Activated CD8-positive, alpha-beta T cell treated with anti-CD3 and anti-CD28 coated beads, Interleukin-2, amount 10 ng/mL, durations not matched to agents 7 days and 5 days (primary cell): ENCODE data around the gene EFNA5. TPM values are rescaled to one million over a fixed set of nuclear protein-coding genes. Genes with fewer than 3 reads are reported as not detected.

Source experiments
- ATAC-seq: fragments of 150-1000 bp; cut with Tn5 transposase; one replicate; pipeline ENCODE4 v1.10.0; 2021; ENCODE audit warnings: moderate library complexity
- CTCF ChIA-PET: fragments of 350-600 bp; sonication (Branson Sonifier 250); formaldehyde crosslinking; loops from one replicate; lab custom pipeline; 2021; ENCODE audit warnings: antibody characterized with exemption; lab: Charles Lee
- POLR2A ChIA-PET: fragments of 350-600 bp; sonication (Branson Sonifier 250); formaldehyde crosslinking; loops from one replicate; lab custom pipeline; 2021; ENCODE audit warnings: antibody characterized with exemption; lab: Charles Lee
- DNase-seq: peaks from one replicate; pipeline ENCODE4 v3.0.0-alpha.2; 2020
- H3K27ac Mint-ChIP-seq: one replicate; pipeline ENCODE4 v1.8.0; 2021; ENCODE audit warnings: mild to moderate bottlenecking, mixed read lengths
- H3K27me3 Mint-ChIP-seq: one replicate; pipeline ENCODE4 v1.8.0; 2021; ENCODE audit warnings: low read depth, mixed read lengths
- H3K36me3 Mint-ChIP-seq: one replicate; pipeline ENCODE4 v1.8.0; 2021; ENCODE audit warnings: low read depth, mixed read lengths
- H3K4me1 Mint-ChIP-seq: one replicate; pipeline ENCODE4 v1.8.0; 2021; ENCODE audit warnings: low read depth, mixed read lengths
- H3K4me3 Mint-ChIP-seq: one replicate; pipeline ENCODE4 v1.8.0; 2021; ENCODE audit warnings: mild to moderate bottlenecking, mixed read lengths
- H3K9me3 Mint-ChIP-seq: one replicate; pipeline ENCODE4 v1.8.0; 2022; ENCODE audit warnings: mixed read lengths; ENCODE audit not compliant: insufficient read depth
- total RNA-seq, 2 experiments: library from RNA; stranded (reverse); gene quantifications; one replicate each; pipeline ENCODE4 v1.2.3, GENCODE V29; 2021

EFNA5 gene
- total RNA-seq, 2 experiments from 2014 or later: not detected

DNA sequence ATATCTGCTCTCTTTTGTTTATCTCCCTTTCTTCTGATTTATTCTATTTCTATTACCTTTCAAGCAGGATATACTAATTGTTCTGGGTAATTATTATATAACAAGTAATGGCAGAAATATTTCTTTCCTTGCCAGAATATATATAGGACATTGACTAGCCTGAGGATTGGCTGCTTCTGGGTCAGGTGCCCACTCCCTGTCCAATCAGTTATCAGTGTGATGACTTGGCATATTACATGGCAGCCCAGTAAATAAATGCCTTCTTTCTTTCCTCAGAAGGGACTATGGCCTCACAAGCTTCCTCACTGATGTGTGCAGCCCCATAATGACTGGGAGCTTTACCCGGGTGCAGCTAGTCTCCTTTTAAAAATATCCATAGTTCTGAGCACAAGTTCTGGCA lies 301.1 kb downstream of the EFNA5 start:
- Mint-ChIP-seq H3K4me3 (no peak overlapping the region), H3K4me1 (no peaks in the 10 kb centered on the region), H3K27ac (no peak overlapping the region), H3K9me3 (no peaks in the 10 kb centered on the region), H3K27me3 (peaks cover 3% of the 10 kb centered on the region), H3K36me3 (no peaks in the 10 kb centered on the region)
- DNase-seq (no peak), ATAC-seq (no peak)
- POLR2A ChIA-PET: no interaction called here
- CTCF ChIA-PET: no interaction called here

DNA sequence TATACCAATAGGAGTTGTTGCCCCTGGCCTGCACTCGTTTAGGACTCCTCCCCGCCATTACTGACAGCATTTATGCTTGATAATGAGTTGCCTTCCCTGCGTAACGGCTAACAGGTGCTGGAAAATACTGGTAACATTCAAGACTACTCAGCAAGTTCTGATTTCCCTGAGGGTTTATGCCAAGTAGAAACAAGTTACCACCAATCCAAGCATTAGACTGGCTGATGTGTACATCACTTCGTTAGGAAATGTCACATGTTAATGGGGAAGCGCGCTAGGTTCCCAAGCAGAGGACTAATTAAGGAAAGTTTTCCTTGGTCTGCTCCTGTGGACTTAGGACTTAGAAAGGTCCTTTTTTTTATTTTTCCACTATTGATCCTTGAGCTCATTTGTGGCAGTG lies 302.1 kb downstream of the EFNA5 start:
- Mint-ChIP-seq H3K4me3 (no peak overlapping the region), H3K4me1 (no peaks in the 10 kb centered on the region), H3K27me3 (peaks cover 3% of the 10 kb centered on the region), H3K36me3 (no peaks in the 10 kb centered on the region), H3K9me3 (no peaks in the 10 kb centered on the region), H3K27ac (no peak overlapping the region)
- ChIA-PET CTCF (no interaction called here), POLR2A (no interaction called here)
- no peak for ATAC-seq
- DNase-seq: no peak

DNA sequence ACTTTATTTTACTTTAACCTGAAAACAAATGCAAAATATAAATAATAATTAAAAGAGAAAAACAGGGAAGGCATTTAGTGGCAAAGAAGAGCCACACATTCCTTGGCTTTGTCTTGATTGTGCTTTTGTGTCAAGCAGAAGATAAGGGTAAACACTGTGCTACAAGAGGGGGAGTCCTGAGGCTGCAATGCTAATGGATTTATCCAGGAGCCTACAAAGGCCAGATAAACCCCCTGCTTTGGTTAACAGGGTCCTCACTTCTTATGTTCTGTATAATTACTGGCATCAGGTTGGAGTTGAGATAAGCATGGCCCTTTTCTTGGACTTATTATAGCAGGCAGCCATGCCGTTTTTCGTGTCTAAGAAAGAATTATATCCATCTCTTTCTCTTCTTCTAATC lies 302.8 kb downstream of the EFNA5 start:
- no peak overlapping the region for H3K27ac Mint-ChIP-seq
- ChIA-PET POLR2A (no interaction called here), CTCF (no interaction called here)
- no peak overlapping the region for H3K4me3 Mint-ChIP-seq
- no peaks in the 10 kb centered on the region for H3K9me3 Mint-ChIP-seq
- no peak for ATAC-seq
- H3K4me1 Mint-ChIP-seq: no peaks in the 10 kb centered on the region
- peaks cover 3% of the 10 kb centered on the region for H3K27me3 Mint-ChIP-seq
- no peaks in the 10 kb centered on the region for H3K36me3 Mint-ChIP-seq
- DNase-seq: no peak

DNA sequence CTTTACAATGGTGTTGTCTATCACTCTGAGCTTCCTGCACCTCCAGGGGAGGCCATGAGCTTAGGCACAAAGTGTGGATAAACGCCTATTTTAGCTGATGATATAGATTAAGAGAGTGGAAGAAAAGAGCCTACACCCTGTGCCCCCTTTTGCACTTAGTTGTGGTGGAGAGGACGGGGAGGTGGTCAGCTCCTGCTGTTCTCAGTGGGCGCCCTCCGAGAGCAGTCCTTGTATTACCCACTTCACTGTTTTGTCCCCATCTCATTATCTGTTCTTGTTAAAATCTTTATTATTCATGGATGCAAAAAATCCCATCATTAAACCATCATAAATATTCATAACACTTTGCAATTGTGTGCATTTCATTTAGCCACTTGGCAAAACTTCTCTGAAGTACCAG lies 303.3 kb downstream of the EFNA5 start:
- H3K27ac Mint-ChIP-seq: no peak overlapping the region
- H3K9me3 Mint-ChIP-seq: no peaks in the 10 kb centered on the region
- no peaks in the 10 kb centered on the region for H3K36me3 Mint-ChIP-seq
- ChIA-PET POLR2A (no interaction called here), CTCF (no interaction called here)
- H3K4me3 Mint-ChIP-seq: no peak overlapping the region
- no peak for DNase-seq
- no peaks in the 10 kb centered on the region for H3K4me1 Mint-ChIP-seq
- H3K27me3 Mint-ChIP-seq: peaks cover 3% of the 10 kb centered on the region
- no peak for ATAC-seq

DNA sequence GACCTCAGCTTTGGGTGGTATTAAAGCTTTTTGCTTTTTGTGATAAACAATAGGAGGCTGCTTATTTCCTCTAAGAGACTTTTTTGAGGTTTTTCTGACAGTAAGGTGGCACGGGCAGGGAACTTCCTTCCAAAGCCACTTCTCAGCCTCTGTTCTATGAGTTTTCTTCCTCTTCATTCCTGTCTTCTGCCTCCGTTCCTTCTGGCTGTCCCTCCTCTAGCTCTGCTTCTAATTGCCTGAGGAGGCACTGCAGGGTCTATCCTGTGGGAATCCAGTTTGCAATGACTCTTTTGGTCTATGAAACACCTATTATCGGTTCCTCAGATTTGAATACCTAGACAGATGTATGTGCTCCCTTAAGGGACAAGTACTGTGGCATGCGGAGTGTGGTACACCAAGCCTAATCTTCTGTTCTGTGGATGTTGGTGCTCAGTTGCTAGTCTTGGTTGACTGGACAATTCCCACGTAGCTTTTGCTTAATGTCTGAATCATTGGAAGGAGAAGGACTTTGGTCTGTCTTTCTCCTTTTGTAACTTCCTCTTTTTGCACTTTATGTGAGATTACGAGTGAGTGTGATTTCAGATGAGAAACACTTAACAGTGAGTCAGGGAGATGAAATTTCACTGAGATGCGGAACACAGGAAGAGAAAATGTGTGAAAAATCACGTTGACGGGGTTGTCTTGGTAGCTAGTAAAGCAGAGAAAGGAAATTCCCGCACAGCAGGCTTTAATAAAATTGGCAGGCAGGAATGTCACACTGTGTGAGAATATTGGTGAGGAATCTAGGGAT lies 305.2 kb downstream of the EFNA5 start:
- H3K27me3 Mint-ChIP-seq: peaks cover 3% of the 10 kb centered on the region
- H3K27ac Mint-ChIP-seq: no peak overlapping the region
- DNase-seq (no peak), ATAC-seq (no peak)
- no peaks in the 10 kb centered on the region for H3K9me3 Mint-ChIP-seq
- CTCF ChIA-PET: no interaction called here
- no peak overlapping the region for H3K4me3 Mint-ChIP-seq
- no peaks in the 10 kb centered on the region for H3K36me3 Mint-ChIP-seq
- POLR2A ChIA-PET: no interaction called here
- no peaks in the 10 kb centered on the region for H3K4me1 Mint-ChIP-seq

DNA sequence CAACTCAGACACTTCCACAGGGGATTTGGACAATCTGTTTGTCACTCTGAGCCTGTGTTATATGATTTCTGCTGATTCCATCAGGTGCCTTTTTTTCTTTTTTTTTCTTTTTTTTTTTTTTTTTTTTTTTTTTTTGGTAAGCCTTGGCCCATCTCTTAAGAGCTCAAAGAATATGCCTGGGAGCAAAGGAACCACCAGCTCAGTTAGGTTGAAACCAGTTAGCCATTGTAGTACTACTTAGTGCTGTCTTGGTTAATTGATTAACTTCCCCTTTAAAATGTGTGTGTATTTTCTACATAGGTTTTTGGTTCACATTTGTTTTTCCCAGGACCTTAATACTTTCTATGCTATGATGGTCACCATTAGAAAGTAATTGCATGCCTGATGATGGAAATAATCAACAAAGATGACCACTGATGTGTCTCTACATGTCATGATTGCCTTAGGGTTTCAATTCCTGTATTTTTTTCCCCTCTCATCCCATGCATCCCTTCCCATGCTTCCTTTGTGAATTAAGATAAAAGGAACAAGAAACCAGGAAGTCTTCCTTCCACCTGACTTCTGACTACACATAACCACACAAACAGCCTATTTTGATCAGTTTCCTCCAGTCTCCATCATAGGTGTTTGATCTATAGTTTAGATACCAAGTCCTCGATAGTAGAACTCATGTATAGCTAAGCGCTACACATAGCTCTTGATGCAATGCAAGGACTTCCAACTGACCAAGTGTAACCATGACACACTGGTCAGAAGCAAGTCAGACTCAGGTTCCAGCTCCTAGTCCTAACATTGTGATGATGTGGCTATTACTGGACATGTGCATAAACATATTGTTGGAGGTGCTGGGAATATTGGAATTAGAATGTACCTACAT lies 306.1 kb downstream of the EFNA5 start:
- ChIA-PET CTCF (no interaction called here), POLR2A (no interaction called here)
- no peak overlapping the region for H3K27ac Mint-ChIP-seq
- H3K4me3 Mint-ChIP-seq: no peak overlapping the region
- ATAC-seq: no peak
- DNase-seq: no peak
- no peaks in the 10 kb centered on the region for H3K4me1 Mint-ChIP-seq
- no peaks in the 10 kb centered on the region for H3K36me3 Mint-ChIP-seq
- peaks cover 3% of the 10 kb centered on the region for H3K27me3 Mint-ChIP-seq
- no peaks in the 10 kb centered on the region for H3K9me3 Mint-ChIP-seq

DNA sequence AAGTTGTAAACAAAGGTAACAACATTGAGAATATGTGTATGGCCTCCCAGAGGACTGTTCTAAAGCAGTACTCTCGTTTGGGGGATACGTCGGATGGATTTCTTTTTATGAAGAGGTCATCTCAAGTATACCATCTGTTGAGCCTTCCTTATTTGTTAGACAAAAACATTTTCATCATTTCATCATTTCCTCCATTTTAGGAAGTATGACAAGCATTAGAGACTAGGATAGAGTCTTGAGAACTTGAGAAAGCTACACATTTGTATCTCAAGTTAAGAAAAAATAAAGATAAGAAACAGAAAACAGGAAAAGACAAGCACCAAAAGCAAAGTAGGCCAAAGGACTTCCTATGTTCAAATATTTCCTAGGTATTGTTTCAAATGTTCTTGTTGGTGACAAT lies 307.0 kb downstream of the EFNA5 start:
- POLR2A ChIA-PET: no interaction called here
- H3K27me3 Mint-ChIP-seq: peaks cover 3% of the 10 kb centered on the region
- no peaks in the 10 kb centered on the region for H3K36me3 Mint-ChIP-seq
- H3K4me1 Mint-ChIP-seq: no peaks in the 10 kb centered on the region
- no peak overlapping the region for H3K27ac Mint-ChIP-seq
- CTCF ChIA-PET: no interaction called here
- DNase-seq: no peak
- no peak overlapping the region for H3K4me3 Mint-ChIP-seq
- ATAC-seq: no peak
- H3K9me3 Mint-ChIP-seq: no peaks in the 10 kb centered on the region

DNA sequence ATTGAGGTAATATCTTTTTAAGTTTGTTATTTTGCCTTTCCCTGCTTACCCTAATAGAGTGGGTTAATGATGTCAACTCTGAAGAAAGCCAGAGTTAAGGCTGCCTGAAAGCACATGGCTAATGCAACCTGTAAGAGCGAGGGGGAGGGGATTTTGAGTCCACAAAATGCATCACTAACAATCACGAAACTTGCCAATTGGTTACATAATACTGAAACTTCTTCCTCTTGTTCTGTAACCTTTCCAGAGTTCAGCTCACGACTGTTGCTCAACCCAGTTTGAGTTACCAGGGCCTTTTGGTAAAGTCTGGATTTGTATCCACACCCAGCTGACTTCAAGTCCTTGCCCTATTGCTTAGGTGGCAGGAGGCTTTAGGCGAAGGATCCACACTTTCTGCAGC lies 308.8 kb downstream of the EFNA5 start:
- Mint-ChIP-seq H3K27ac (no peak overlapping the region), H3K4me1 (no peaks in the 10 kb centered on the region), H3K36me3 (no peaks in the 10 kb centered on the region), H3K27me3 (peaks cover 3% of the 10 kb centered on the region), H3K9me3 (no peaks in the 10 kb centered on the region), H3K4me3 (no peak overlapping the region)
- CTCF ChIA-PET: no interaction called here
- no peak for ATAC-seq
- DNase-seq: no peak
- POLR2A ChIA-PET: no interaction called here

DNA sequence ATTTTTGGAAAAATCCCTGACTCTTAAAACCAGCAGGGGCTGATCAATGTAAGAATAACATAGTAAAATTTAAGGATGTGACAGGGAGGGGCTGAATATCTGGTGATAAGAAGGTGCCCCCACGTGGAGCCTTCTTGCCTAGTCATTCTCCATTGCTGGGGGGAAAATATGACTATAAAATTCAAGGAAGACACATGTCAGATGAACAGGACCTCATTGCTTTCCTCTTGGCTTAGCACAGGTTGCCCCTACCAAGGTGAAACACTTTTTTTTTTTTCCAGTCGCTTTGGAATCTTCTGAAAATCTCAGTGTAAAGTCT lies 310.9 kb downstream of the EFNA5 start:
- ATAC-seq: no peak
- CTCF ChIA-PET: no interaction called here
- no peaks in the 10 kb centered on the region for H3K9me3 Mint-ChIP-seq

DNA sequence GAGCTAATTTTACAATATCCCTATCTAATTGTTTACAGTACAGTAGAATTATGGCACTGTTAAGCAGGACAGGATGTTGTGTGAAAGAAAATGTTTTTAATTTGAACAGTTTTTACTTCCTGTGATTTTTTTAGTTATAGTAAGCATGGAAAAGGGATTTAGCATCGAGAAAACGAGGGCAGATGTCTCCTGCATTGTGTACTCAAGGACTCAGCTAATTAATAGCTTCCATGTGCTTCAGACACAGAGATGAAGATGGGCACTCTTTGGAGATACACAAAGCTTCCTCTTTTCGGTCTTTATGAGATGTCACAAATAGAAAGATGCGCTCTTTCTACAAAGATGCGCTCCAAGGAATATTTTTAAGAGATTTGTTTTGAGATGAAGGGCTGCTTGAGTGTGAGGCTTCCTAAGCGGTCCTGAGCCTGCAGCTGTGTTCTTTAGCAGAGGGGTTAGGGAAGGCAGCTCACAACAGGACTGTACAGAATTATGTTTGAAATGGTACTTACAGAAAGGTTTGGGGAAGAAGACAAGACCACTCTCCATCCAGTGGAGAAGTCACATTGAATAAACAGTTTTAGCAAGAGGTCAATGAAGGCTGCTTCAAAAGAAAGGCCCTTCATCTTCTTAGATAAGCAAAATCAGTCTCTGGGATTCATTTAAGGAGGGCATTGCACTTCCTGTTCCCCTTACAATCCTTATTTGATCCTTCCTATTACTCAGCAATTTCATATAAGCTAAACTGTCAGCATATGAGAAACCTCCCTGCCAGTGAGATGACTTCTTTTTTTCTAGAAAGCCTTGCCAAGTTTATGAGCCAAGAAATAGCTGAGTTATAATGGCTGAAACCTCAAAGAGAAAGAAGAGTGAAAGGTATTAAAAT lies 311.5 kb downstream of the EFNA5 start:
- CTCF ChIA-PET: no interaction called here
- Mint-ChIP-seq H3K27ac (no peak overlapping the region), H3K27me3 (no peaks in the 10 kb centered on the region), H3K4me3 (no peak overlapping the region), H3K36me3 (no peaks in the 10 kb centered on the region), H3K4me1 (no peaks in the 10 kb centered on the region), H3K9me3 (no peaks in the 10 kb centered on the region)
- DNase-seq (no peak), ATAC-seq (no peak)
- POLR2A ChIA-PET: no interaction called here

More for the DNA sequence above, 310.9 kb downstream of the EFNA5 start:
- Mint-ChIP-seq H3K4me3 (no peak overlapping the region), H3K27ac (no peak overlapping the region), H3K4me1 (no peaks in the 10 kb centered on the region), H3K36me3 (no peaks in the 10 kb centered on the region), H3K27me3 (no peaks in the 10 kb centered on the region)
- POLR2A ChIA-PET: no interaction called here
- DNase-seq: no peak

DNA sequence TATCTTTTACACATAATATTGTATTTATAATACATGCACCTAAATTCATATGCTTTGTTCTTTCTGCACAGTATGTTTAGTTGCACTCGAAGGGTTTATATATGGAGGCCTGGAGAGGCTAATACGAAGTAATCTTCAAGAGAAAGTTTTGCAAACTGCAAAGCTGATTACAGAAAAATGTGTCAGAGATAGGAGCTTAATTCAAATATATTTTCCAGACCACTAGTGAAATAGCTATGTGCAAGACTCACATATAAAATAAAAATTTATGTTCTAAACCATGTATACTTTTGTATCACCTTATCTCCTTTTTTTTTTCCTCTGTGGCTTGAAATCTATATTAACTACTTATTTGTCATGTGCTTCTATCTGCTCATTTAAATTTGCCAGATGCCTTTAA lies 313.8 kb downstream of the EFNA5 start:
- Mint-ChIP-seq H3K4me1 (no peaks in the 10 kb centered on the region), H3K27me3 (no peaks in the 10 kb centered on the region), H3K36me3 (no peaks in the 10 kb centered on the region), H3K27ac (no peak overlapping the region), H3K9me3 (no peaks in the 10 kb centered on the region), H3K4me3 (no peak overlapping the region)
- DNase-seq: no peak
- POLR2A ChIA-PET: no interaction called here
- CTCF ChIA-PET: no interaction called here
- ATAC-seq: no peak

DNA sequence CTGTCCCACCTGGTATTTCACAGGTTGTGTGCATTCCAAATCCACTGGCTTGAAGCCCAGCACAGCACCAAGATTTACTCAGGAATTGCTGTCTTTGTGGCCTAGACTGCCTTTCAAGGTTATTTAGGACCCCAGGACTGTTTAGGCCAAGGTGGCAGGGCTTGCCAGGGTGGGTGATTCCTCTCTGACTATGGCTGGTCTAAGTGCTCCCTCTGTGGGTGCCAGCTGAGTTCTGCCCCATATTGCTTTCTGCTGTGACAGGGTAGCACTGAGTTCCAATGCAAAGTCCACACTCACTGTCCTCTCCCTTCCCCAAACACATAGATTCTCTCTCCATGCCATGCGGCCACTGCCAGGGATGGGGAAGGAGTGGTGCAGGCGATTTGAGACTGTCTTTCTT lies 318.2 kb downstream of the EFNA5 start:
- Mint-ChIP-seq H3K36me3 (no peaks in the 10 kb centered on the region), H3K27me3 (no peaks in the 10 kb centered on the region), H3K4me1 (no peaks in the 10 kb centered on the region), H3K27ac (no peak overlapping the region), H3K4me3 (no peak overlapping the region), H3K9me3 (no peaks in the 10 kb centered on the region)
- DNase-seq: no peak
- CTCF ChIA-PET: no interaction called here
- ATAC-seq: no peak
- POLR2A ChIA-PET: no interaction called here
